CD4-positive, alpha-beta T cell (primary cell): ENCODE measurements around the gene KCTD16. TPM values are rescaled to one million over a fixed set of nuclear protein-coding genes. Genes with fewer than 3 reads are reported as not detected.

Source experiments
- ATAC-seq: fragments of 200-7000 bp; cut with Tn5 transposase; one replicate; pipeline ENCODE4 v1.10.0; 2022; ENCODE audit warnings: mild to moderate bottlenecking; ENCODE audit not compliant: poor library complexity
- CTCF ChIA-PET: fragments of 350-600 bp; sonication (Branson Sonifier 250); formaldehyde crosslinking; loops from one replicate; lab custom pipeline; 2021; ENCODE audit warnings: antibody characterized with exemption, inconsistent platforms; lab: Charles Lee
- POLR2A ChIA-PET: fragments of 350-600 bp; sonication (Branson Sonifier 250); formaldehyde crosslinking; loops from one replicate; lab custom pipeline; 2021; ENCODE audit warnings: antibody characterized with exemption, inconsistent platforms; lab: Charles Lee
- DNase-seq, 14 experiments: peaks; one replicate each; pipeline ENCODE4 v3.0.0-alpha.2; 2013 to 2020; ENCODE audit warnings: mixed read lengths in 2 of 14
- H3K27ac ChIP-seq, 2 donors: one replicate each; pipeline versions ENCODE4 v1.5.1 to v1.7.0; 2013; ENCODE audit warnings: low read length in 2 of 2, low read depth in 1 of 2, mild to moderate bottlenecking in 1 of 2
- H3K27me3 ChIP-seq, 2 experiments: 1 replicate in 1 of 2; 2 replicates in 1 of 2; pipeline versions ENCODE4 v1.6.1 to v1.7.0; 2013; ENCODE audit warnings: low read length in 2 of 2, control low read depth in 1 of 2, mild to moderate bottlenecking in 1 of 2, moderate library complexity in 1 of 2; ENCODE audit not compliant: insufficient read depth in 2 of 2, control insufficient read depth in 1 of 2
- H3K36me3 ChIP-seq: one replicate; pipeline ENCODE4 v1.6.1; 2013; ENCODE audit warnings: low read length, control low read depth; ENCODE audit not compliant: insufficient read depth
- H3K4me1 ChIP-seq: one replicate; pipeline ENCODE4 v1.6.1; 2013; ENCODE audit warnings: low read length, control low read depth; ENCODE audit not compliant: insufficient read depth
- H3K4me3 ChIP-seq: one replicate; pipeline ENCODE4 v1.5.1; 2013; ENCODE audit warnings: mild to moderate bottlenecking, low read length, moderate library complexity
- H3K9me3 ChIP-seq, 2 experiments: 1 replicate in 1 of 2; 2 replicates in 1 of 2; pipeline versions ENCODE4 v1.6.1 to v1.7.0; 2013; ENCODE audit warnings: low read length in 2 of 2, mild to moderate bottlenecking in 2 of 2, control low read depth in 1 of 2, moderate library complexity in 1 of 2; ENCODE audit not compliant: control insufficient read depth in 1 of 2, insufficient read depth in 1 of 2
- H3K27ac Mint-ChIP-seq: one replicate; pipeline ENCODE4 v1.8.0; 2020; ENCODE audit warnings: mixed read lengths
- H3K27me3 Mint-ChIP-seq: one replicate; pipeline ENCODE4 v1.8.0; 2021; ENCODE audit warnings: mixed read lengths
- H3K36me3 Mint-ChIP-seq: one replicate; pipeline ENCODE4 v1.8.0; 2021; ENCODE audit warnings: low read depth, mixed read lengths
- H3K4me1 Mint-ChIP-seq: one replicate; pipeline ENCODE4 v1.8.0; 2021; ENCODE audit warnings: low read depth, mixed read lengths
- H3K4me3 Mint-ChIP-seq: one replicate; pipeline ENCODE4 v1.8.0; 2020; ENCODE audit warnings: mild to moderate bottlenecking, mixed read lengths
- H3K9me3 Mint-ChIP-seq: one replicate; pipeline ENCODE4 v1.8.0; 2020; ENCODE audit warnings: mixed read lengths
- intact Hi-C, 2 experiments: fragments of 100-400 bp; cut with DNase I in 1 of 2; cut with micrococcal nuclease in 1 of 2; formaldehyde crosslinking; loops; one replicate each; pipeline versions ENCODE4 v1.15.1 to v1.9.0; 2023 to 2025; cut with DNase I, micrococcal nuclease
- total RNA-seq, 174 experiments: library from RNA in 2 of 174; stranded (reverse) in 2 of 174; gene quantifications; one replicate each; pipeline ENCODE4 v1.2.3 and lab custom pipeline; 2021 to 2026
- TF ChIP-seq, protein P1 (sequence below): fragments of 200-600 bp; IDR thresholded peaks from one replicate; pipeline ENCODE4 v1.8.0; 2022; ENCODE audit warnings: antibody characterized with exemption, mild to moderate bottlenecking

Gene KCTD16
- total RNA-seq, 2 experiments from 2014 or later: not detected

DNA sequence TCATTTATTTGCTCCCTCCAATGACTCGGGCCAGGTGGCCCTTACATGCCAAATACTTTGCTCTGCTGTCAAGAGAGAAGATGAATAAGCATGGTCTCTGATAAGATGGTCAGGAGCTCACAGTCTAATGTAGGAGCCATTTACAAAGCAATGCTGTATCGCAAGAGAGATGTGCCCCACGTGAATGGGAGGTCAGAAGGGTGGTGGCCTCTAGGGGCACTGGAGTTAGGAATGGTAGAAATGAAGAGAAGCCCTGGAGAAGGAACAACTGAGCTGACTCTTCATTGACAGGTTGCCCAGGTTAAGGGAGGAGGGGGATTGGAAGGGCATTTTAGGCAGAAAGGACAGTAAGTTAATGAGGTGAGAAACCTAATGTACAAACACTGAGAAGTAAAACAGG, 286.5 kb downstream of the KCTD16 start:
- no peaks in the 10 kb centered on the region for H3K9me3 ChIP-seq
- Mint-ChIP-seq H3K36me3 (no peaks in the 10 kb centered on the region), H3K4me3 (no peak overlapping the region), H3K27me3 (no peaks in the 10 kb centered on the region), H3K27ac (no peak overlapping the region), H3K9me3 (peaks cover 6% of the 10 kb centered on the region), H3K4me1 (no peaks in the 10 kb centered on the region)
- ChIA-PET CTCF (interaction anchor here (1.2 kb wide), 1 partner anchor 14 kb away, joined by 3 read pairs; no protein-coding TSS in a partner anchor), POLR2A (no interaction called here)
- H3K4me3 ChIP-seq: no peak overlapping the region
- TF ChIP-seq, protein P1, sequence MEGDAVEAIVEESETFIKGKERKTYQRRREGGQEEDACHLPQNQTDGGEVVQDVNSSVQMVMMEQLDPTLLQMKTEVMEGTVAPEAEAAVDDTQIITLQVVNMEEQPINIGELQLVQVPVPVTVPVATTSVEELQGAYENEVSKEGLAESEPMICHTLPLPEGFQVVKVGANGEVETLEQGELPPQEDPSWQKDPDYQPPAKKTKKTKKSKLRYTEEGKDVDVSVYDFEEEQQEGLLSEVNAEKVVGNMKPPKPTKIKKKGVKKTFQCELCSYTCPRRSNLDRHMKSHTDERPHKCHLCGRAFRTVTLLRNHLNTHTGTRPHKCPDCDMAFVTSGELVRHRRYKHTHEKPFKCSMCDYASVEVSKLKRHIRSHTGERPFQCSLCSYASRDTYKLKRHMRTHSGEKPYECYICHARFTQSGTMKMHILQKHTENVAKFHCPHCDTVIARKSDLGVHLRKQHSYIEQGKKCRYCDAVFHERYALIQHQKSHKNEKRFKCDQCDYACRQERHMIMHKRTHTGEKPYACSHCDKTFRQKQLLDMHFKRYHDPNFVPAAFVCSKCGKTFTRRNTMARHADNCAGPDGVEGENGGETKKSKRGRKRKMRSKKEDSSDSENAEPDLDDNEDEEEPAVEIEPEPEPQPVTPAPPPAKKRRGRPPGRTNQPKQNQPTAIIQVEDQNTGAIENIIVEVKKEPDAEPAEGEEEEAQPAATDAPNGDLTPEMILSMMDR: no peak
- no peaks in the 10 kb centered on the region for H3K4me1 ChIP-seq
- ATAC-seq: no peak
- H3K36me3 ChIP-seq: no peaks in the 10 kb centered on the region
- intact Hi-C loops: no loop called here
- no peak overlapping the region for H3K27ac ChIP-seq
- DNase-seq: no peak
- H3K27me3 ChIP-seq: no peaks in the 10 kb centered on the region

DNA sequence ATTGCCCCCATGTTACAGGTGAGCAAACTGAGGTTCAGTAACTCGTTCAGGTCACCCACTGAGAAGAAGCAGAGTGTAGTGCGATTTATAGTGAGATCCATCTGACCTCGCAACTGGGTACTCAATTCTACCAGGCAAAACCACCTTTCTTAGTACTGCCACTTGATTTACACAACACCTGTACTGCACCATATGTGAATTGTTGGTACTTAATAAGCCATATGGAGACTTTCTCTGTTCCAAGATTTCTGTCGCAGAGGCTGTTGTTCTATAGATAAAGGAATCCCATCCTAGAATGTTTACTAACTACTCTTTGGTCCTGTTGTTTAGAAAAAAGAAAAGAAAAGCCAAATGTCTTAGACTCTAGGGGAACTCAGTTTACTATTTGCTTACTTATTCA, 287.5 kb downstream of the KCTD16 start:
- Histone ChIP-seq H3K4me1 (no peaks in the 10 kb centered on the region), H3K9me3 (no peaks in the 10 kb centered on the region), H3K36me3 (no peaks in the 10 kb centered on the region), H3K27me3 (no peaks in the 10 kb centered on the region), H3K27ac (no peak overlapping the region), H3K4me3 (no peak overlapping the region)
- ChIA-PET POLR2A (no interaction called here), CTCF (no interaction called here)
- ATAC-seq (no peak), DNase-seq (no peak)
- Mint-ChIP-seq H3K4me1 (no peaks in the 10 kb centered on the region), H3K27me3 (no peaks in the 10 kb centered on the region), H3K4me3 (no peak overlapping the region), H3K36me3 (no peaks in the 10 kb centered on the region), H3K9me3 (peaks cover 3% of the 10 kb centered on the region), H3K27ac (no peak overlapping the region)
- TF ChIP-seq, protein P1: no peak
- intact Hi-C loops: no loop called here

DNA sequence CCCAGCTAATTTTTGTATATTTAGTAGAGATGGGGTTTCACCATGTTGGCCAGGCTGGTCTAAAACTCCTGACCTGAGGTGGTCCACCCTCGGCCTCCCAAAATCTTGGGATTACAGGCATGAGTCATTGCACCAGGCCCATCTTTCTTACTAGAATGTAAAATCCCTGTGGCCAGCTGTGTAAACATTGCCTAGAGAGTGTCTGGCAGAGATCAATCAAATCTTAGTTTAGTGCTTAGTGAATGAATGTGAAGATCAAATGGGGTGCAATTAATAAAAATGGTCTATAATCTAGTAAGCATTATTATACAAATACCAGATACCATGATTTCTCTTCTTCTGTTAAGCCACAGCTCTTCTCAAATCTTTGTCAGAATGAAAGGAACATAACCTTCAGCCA, 289.9 kb downstream of the KCTD16 start:
- ChIA-PET POLR2A (no interaction called here), CTCF (no interaction called here)
- no peaks in the 10 kb centered on the region for H3K36me3 ChIP-seq
- no peaks in the 10 kb centered on the region for H3K4me1 Mint-ChIP-seq
- H3K27me3 Mint-ChIP-seq: no peaks in the 10 kb centered on the region
- H3K9me3 Mint-ChIP-seq: peaks cover 2% of the 10 kb centered on the region
- H3K27ac Mint-ChIP-seq: no peak overlapping the region
- H3K4me3 Mint-ChIP-seq: no peak overlapping the region
- H3K27me3 ChIP-seq: no peaks in the 10 kb centered on the region
- no peak for DNase-seq
- no peaks in the 10 kb centered on the region for H3K4me1 ChIP-seq
- no peaks in the 10 kb centered on the region for H3K36me3 Mint-ChIP-seq
- no peaks in the 10 kb centered on the region for H3K9me3 ChIP-seq
- no peak overlapping the region for H3K4me3 ChIP-seq
- ATAC-seq: no peak
- TF ChIP-seq, protein P1: no peak
- no peak overlapping the region for H3K27ac ChIP-seq
- intact Hi-C loops: no loop called here
